Measurements from ENCODE around the gene SCFD2.

- TF ChIP-seq CTCF (IDR thresholded peaks at IDR 0.05; ENCODE audit: insufficient read depth, low read length) (no peak), POLR2AphosphoS5 (IDR thresholded peaks at IDR 0.05; ENCODE audit: low read depth) (no peak)
Measured at GRCh38 chr4:52904421-52904820, 461.4 kb downstream of the SCFD2 start.

All from HL-60 (cell line).